HEK293 (cell line): Measurements from ENCODE around the gene TWIST2.

ENCODE experiments used
- CTCF ChIP-seq: fragments of 450-650 bp; formaldehyde crosslinking; IDR thresholded peaks from 2 replicates; pipeline ENCODE4 v1.5.1; 2016; ENCODE audit warnings: missing biosample characterization, missing genetic modification characterization
- ZBTB17 ChIP-seq: fragments of 450-650 bp; formaldehyde crosslinking; IDR thresholded peaks from 2 replicates; pipeline ENCODE4 v1.5.1; 2016; ENCODE audit warnings: missing biosample characterization, missing genetic modification characterization
- ZBTB21 ChIP-seq: fragments of 450-650 bp; formaldehyde crosslinking; IDR thresholded peaks from 2 replicates; pipeline ENCODE4 v1.5.1; 2017; ENCODE audit warnings: missing biosample characterization, missing genetic modification characterization
- ZNF10 ChIP-seq: fragments of 450-650 bp; formaldehyde crosslinking; IDR thresholded peaks from 2 replicates; pipeline ENCODE4 v1.5.1; 2017; ENCODE audit warnings: missing biosample characterization, missing genetic modification characterization
- ZNF133 ChIP-seq: fragments of 450-650 bp; formaldehyde crosslinking; IDR thresholded peaks from 2 replicates; pipeline ENCODE4 v1.5.1; 2016; ENCODE audit warnings: missing biosample characterization, missing genetic modification characterization
- ZNF140 ChIP-seq: fragments of 450-650 bp; formaldehyde crosslinking; IDR thresholded peaks from 2 replicates; pipeline ENCODE4 v1.5.1; 2016; ENCODE audit warnings: missing biosample characterization, missing genetic modification characterization
- ZNF174 ChIP-seq: fragments of 450-650 bp; formaldehyde crosslinking; IDR thresholded peaks from 2 replicates; pipeline ENCODE4 v1.5.0; 2017; ENCODE audit warnings: missing biosample characterization, mild to moderate bottlenecking, missing genetic modification characterization
- ZNF211 ChIP-seq: fragments of 450-650 bp; formaldehyde crosslinking; IDR thresholded peaks from 2 replicates; pipeline ENCODE4 v1.5.1; 2016; ENCODE audit warnings: low read depth, missing biosample characterization, missing genetic modification characterization
- ZNF510 ChIP-seq: fragments of 450-650 bp; formaldehyde crosslinking; IDR thresholded peaks from 2 replicates; pipeline ENCODE4 v1.5.1; 2018; ENCODE audit warnings: mild to moderate bottlenecking, missing genetic modification characterization, missing biosample characterization; ENCODE audit not compliant: insufficient replicate concordance
- ZNF521 ChIP-seq: fragments of 450-650 bp; formaldehyde crosslinking; IDR thresholded peaks from 2 replicates; pipeline ENCODE4 v1.5.1; 2017; ENCODE audit warnings: missing biosample characterization, mild to moderate bottlenecking, missing genetic modification characterization
- ZNF548 ChIP-seq: fragments of 450-650 bp; formaldehyde crosslinking; IDR thresholded peaks from 2 replicates; pipeline ENCODE4 v1.5.1; 2016; ENCODE audit warnings: missing biosample characterization, missing genetic modification characterization
- ZNF549 ChIP-seq: fragments of 450-650 bp; IDR thresholded peaks from 2 replicates; pipeline ENCODE4 v1.5.1; 2018; ENCODE audit warnings: missing biosample characterization, missing genetic modification characterization, mild to moderate bottlenecking, inconsistent platforms, moderate library complexity
- ZNF639 ChIP-seq: fragments of 450-650 bp; formaldehyde crosslinking; IDR thresholded peaks from 2 replicates; pipeline ENCODE4 v1.5.1; 2016; ENCODE audit warnings: missing biosample characterization, missing genetic modification characterization
- TF ChIP-seq, protein P1 (sequence below): fragments of 450-650 bp; formaldehyde crosslinking; IDR thresholded peaks from 2 replicates; pipeline ENCODE4 v1.5.1; 2016; ENCODE audit warnings: missing biosample characterization, missing genetic modification characterization

DNA sequence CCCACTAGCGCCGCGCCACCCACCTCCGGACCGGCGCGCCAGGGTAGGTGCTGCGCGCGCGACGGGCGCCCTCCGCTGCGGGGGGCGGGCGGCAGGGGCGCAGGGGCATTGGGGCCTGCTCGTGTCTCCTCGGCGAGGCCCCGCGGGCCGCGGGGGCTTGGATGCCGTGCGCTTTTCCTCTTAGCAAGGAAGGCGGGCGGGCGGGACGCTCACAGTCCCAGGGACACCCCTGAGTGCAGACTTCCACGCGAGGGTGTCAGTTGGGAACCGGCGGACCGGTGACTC, 748 bp downstream of the TWIST2 start:
- TF ChIP-seq ZNF174 (tag by site-specific recombination) (no peak), ZNF140 (tag by site-specific recombination) (no peak), CTCF (tag by site-specific recombination) (no peak), ZNF510 (tag by site-specific recombination) (no peak), ZNF548 (tag by site-specific recombination) (no peak), ZNF549 (no peak), ZNF211 (tag by site-specific recombination) (no peak), ZBTB21 (no peak), ZNF133 (tag by site-specific recombination) (no peak), ZNF10 (no peak), ZBTB17 (tag by site-specific recombination) (no peak), ZNF521 (tag by site-specific recombination) (no peak), ZNF639 (tag by site-specific recombination) (no peak)
- TF ChIP-seq, protein P1, sequence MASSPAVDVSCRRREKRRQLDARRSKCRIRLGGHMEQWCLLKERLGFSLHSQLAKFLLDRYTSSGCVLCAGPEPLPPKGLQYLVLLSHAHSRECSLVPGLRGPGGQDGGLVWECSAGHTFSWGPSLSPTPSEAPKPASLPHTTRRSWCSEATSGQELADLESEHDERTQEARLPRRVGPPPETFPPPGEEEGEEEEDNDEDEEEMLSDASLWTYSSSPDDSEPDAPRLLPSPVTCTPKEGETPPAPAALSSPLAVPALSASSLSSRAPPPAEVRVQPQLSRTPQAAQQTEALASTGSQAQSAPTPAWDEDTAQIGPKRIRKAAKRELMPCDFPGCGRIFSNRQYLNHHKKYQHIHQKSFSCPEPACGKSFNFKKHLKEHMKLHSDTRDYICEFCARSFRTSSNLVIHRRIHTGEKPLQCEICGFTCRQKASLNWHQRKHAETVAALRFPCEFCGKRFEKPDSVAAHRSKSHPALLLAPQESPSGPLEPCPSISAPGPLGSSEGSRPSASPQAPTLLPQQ (tag by site-specific recombination), result no peak
